Measurements from ENCODE around the gene ASTN2. TPM values are rescaled to one million over a fixed set of nuclear protein-coding genes. Genes with fewer than 3 reads are reported as not detected.

Gene ASTN2
- total RNA-seq, 1 donor from 2014 or later = 13.6 TPM

DNA sequence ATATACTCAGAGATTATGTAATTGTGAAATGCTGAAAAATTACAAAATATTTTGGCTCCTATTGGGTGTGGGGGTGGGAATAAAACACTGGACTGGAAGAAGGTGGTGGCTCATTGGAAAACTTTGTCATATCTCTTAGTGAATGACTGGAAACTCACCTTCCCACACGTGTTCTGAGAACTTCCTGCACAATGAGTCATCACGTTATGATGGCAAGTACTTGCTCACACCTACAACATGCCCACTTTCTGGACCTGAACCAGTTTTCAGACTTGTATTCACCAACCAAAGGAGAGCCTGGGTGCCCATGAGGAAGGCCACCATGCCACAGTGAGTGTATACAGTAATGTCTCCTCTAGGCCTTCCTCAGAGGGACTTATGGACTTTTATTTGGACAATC is 294.8 kb downstream of the ASTN2 start:
- DNase-seq (ENCODE audit: low read depth) = no peak
- FAIRE-seq = no peak
- H3K4me3 ChIP-seq (ENCODE audit: insufficient read depth, low read depth, low read length) = no peak overlapping the region
- Mint-ChIP-seq H3K9me3 (ENCODE audit: unreplicated experiment) (peaks cover 8% of the 10 kb centered on the region), H3K4me1 (ENCODE audit: low read depth, unreplicated experiment) (peaks cover 2% of the 10 kb centered on the region), H3K36me3 (ENCODE audit: low read depth, unreplicated experiment) (peaks cover 3% of the 10 kb centered on the region), H3K4me3 (ENCODE audit: unreplicated experiment) (no peak overlapping the region), H3K27me3 (ENCODE audit: low read depth, unreplicated experiment) (peaks cover 2% of the 10 kb centered on the region), H3K27ac (ENCODE audit: unreplicated experiment) (no peak overlapping the region)
- no peak overlapping the region for H3K27ac ChIP-seq (ENCODE audit: low read depth, low read length)
- no peak overlapping the region for H3K4me2 ChIP-seq (ENCODE audit: low read length)
- H4K20me1 ChIP-seq (ENCODE audit: insufficient read depth, low read length) = no peaks in the 10 kb centered on the region
- H3K9me3 ChIP-seq (ENCODE audit: insufficient read depth, low read depth, low read length) = no peaks in the 10 kb centered on the region
- H3K36me3 ChIP-seq (ENCODE audit: insufficient read depth, low read length) = no peaks in the 10 kb centered on the region
- H3K9ac ChIP-seq (ENCODE audit: low read length) = no peak overlapping the region
- H3K27me3 ChIP-seq (ENCODE audit: insufficient read depth, low read length) = no peaks in the 10 kb centered on the region
- no peak for TF ChIP-seq EZH2 (IDR thresholded peaks at IDR 0.05; ENCODE audit: insufficient read depth, low read length)
- TF ChIP-seq CTCF (IDR thresholded peaks at IDR 0.05; ENCODE audit: insufficient read depth, low read depth, low read length) = no peak
- no peaks in the 10 kb centered on the region for H3K4me1 ChIP-seq (ENCODE audit: insufficient read depth, low read length)
- H3K79me2 ChIP-seq (ENCODE audit: insufficient read depth, low read length) = no peaks in the 10 kb centered on the region
- H2AFZ ChIP-seq (ENCODE audit: low read depth, low read length) = no peak overlapping the region

- DNase-seq (ENCODE audit: low read depth) = no peak
- Histone ChIP-seq H2AFZ (ENCODE audit: low read depth, low read length) (no peak overlapping the region), H3K4me3 (ENCODE audit: insufficient read depth, low read depth, low read length) (no peak overlapping the region), H3K36me3 (ENCODE audit: insufficient read depth, low read length) (no peaks in the 10 kb centered on the region), H3K79me2 (ENCODE audit: insufficient read depth, low read length) (no peaks in the 10 kb centered on the region), H3K27ac (ENCODE audit: low read depth, low read length) (no peak overlapping the region), H3K4me2 (ENCODE audit: low read length) (no peak overlapping the region), H3K27me3 (ENCODE audit: insufficient read depth, low read length) (no peaks in the 10 kb centered on the region), H4K20me1 (ENCODE audit: insufficient read depth, low read length) (no peaks in the 10 kb centered on the region), H3K9me3 (ENCODE audit: insufficient read depth, low read depth, low read length) (no peaks in the 10 kb centered on the region), H3K4me1 (ENCODE audit: insufficient read depth, low read length) (no peaks in the 10 kb centered on the region), H3K9ac (ENCODE audit: low read length) (no peak overlapping the region)
- no peak for FAIRE-seq
- no peak overlapping the region for H3K27ac Mint-ChIP-seq (ENCODE audit: unreplicated experiment)
- peaks cover 2% of the 10 kb centered on the region for H3K27me3 Mint-ChIP-seq (ENCODE audit: low read depth, unreplicated experiment)
- H3K4me3 Mint-ChIP-seq (ENCODE audit: unreplicated experiment) = no peak overlapping the region
- no peaks in the 10 kb centered on the region for H3K36me3 Mint-ChIP-seq (ENCODE audit: low read depth, unreplicated experiment)
- peaks cover 3% of the 10 kb centered on the region for H3K4me1 Mint-ChIP-seq (ENCODE audit: low read depth, unreplicated experiment)
- no peak for TF ChIP-seq EZH2 (IDR thresholded peaks at IDR 0.05; ENCODE audit: insufficient read depth, low read length)
- TF ChIP-seq CTCF (IDR thresholded peaks at IDR 0.05; ENCODE audit: insufficient read depth, low read depth, low read length) = no peak
- peaks cover 2% of the 10 kb centered on the region for H3K9me3 Mint-ChIP-seq (ENCODE audit: unreplicated experiment)
Observed at GRCh38 chr9:117116084-117116483, 298.8 kb downstream of the ASTN2 start.

- Histone ChIP-seq H4K20me1 (ENCODE audit: insufficient read depth, low read length) (no peaks in the 10 kb centered on the region), H3K4me3 (ENCODE audit: insufficient read depth, low read depth, low read length) (no peak overlapping the region), H3K4me1 (ENCODE audit: insufficient read depth, low read length) (no peaks in the 10 kb centered on the region), H3K27ac (ENCODE audit: low read depth, low read length) (no peak overlapping the region), H2AFZ (ENCODE audit: low read depth, low read length) (no peak overlapping the region), H3K9ac (ENCODE audit: low read length) (no peak overlapping the region), H3K4me2 (ENCODE audit: low read length) (no peak overlapping the region), H3K79me2 (ENCODE audit: insufficient read depth, low read length) (no peaks in the 10 kb centered on the region), H3K36me3 (ENCODE audit: insufficient read depth, low read length) (no peaks in the 10 kb centered on the region), H3K9me3 (ENCODE audit: insufficient read depth, low read depth, low read length) (no peaks in the 10 kb centered on the region), H3K27me3 (ENCODE audit: insufficient read depth, low read length) (no peaks in the 10 kb centered on the region)
- FAIRE-seq (no peak), DNase-seq (ENCODE audit: low read depth) (no peak)
- Mint-ChIP-seq H3K36me3 (ENCODE audit: low read depth, unreplicated experiment) (no peaks in the 10 kb centered on the region), H3K27me3 (ENCODE audit: low read depth, unreplicated experiment) (peaks cover 2% of the 10 kb centered on the region), H3K27ac (ENCODE audit: unreplicated experiment) (no peak overlapping the region), H3K4me1 (ENCODE audit: low read depth, unreplicated experiment) (peaks cover 3% of the 10 kb centered on the region), H3K9me3 (ENCODE audit: unreplicated experiment) (peaks cover 2% of the 10 kb centered on the region), H3K4me3 (ENCODE audit: unreplicated experiment) (no peak overlapping the region)
- TF ChIP-seq EZH2 (IDR thresholded peaks at IDR 0.05; ENCODE audit: insufficient read depth, low read length) (no peak), CTCF (IDR thresholded peaks at IDR 0.05; ENCODE audit: insufficient read depth, low read depth, low read length) (no peak)
Observed at GRCh38 chr9:117114768-117115167, 300.1 kb downstream of the ASTN2 start.
